GM18498 (cell line): ENCODE measurements around the gene EPM2AIP1.
A peak's percentile ranks its signal among the peaks of the same experiment; 100 is the strongest.
"Not testable (repeated sequence)": the region's sequence is repeated elsewhere in the genome, so short reads cannot be mapped to it uniquely, and the experiment has no call there.

Experiments used
- ATAC-seq: cut with Tn5 transposase; IDR thresholded peaks from one replicate; pipeline ENCODE4 v1.9.1; 2021; ENCODE audit warnings: mild to moderate bottlenecking, moderate library complexity; ENCODE audit not compliant: unreplicated experiment

EPM2AIP1 gene

DNA sequence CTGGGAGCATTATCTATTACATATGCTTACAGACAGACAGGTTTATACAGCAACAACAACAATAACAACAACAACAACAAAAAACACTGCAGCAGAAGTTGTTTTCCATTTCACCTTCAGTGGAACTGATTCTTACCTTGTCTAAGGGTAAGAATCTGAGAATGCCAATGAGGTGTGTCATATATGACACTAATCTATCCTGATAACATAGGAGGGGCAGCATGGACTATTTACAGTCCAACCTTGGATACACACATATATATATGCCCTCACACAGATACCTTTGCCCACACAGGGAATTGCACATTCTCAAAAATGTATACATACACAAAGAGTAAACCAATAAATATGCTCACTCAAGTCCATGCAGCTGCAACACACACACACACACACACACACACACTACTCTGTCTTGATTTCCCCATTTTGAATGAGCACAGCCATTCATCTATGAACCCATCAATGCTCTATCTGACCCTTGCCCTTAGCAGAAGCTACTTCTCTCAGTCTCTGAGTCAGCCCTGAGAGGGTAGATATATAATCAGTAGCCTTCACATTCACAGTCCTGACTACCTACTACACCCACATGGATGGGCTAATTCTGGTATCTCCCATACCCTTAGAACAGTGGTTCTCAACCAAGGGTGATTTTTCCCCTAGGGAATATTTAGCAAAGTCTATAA lies 38.3 kb downstream of the EPM2AIP1 start:
- no peak for ATAC-seq

DNA sequence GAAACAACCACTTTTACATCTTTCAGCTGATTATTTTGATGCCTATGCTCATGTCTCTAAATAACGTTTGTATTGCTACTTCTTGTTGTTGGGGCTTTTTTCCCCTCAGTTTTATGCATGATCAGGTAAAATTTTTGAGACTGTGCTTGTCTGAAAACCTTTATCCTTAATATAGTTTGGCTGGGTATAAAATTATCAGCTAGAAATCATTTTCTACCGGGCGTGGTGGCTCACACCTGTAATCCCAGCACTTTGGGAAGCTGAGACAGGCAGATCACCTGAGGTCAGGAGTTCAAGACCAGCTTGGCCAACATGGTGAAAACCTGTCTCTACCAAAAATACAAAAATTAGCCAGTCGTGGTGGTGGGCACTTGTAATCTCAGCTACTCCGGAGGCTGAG lies 45.1 kb downstream of the EPM2AIP1 start:
- ATAC-seq, result not testable (repeated sequence)

DNA sequence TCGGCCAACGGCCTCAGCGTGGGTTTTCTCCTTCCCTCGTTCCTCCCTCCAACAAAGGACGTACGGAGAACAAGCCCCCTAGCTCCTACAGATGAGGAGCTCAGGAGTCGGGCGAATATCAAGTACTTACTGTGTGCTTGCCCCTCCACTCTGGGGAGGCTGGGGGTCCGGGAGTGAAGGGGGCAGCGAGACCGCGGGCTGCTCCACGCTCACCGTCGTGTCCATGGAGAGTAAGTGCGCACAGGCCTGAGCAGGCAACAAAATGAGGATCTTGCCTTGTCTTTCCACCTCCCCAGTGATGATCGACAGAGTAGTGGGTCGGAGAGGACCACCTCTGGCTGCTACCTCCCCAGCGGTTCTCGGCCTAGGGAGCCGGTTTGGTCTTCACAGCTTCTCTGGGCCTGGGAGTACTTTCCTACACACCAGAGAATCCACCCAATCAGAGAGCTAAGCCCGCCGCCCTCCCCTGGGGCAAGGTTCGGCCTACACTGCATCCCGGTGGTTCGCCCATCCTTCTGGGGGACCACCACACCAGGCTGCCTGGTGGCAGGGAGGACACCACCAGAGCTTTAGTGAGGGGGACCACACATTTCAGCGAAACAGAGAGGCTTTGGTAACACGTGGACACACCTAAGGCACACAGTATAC lies 47.5 kb downstream of the EPM2AIP1 start:
- ATAC-seq, result no peak

DNA sequence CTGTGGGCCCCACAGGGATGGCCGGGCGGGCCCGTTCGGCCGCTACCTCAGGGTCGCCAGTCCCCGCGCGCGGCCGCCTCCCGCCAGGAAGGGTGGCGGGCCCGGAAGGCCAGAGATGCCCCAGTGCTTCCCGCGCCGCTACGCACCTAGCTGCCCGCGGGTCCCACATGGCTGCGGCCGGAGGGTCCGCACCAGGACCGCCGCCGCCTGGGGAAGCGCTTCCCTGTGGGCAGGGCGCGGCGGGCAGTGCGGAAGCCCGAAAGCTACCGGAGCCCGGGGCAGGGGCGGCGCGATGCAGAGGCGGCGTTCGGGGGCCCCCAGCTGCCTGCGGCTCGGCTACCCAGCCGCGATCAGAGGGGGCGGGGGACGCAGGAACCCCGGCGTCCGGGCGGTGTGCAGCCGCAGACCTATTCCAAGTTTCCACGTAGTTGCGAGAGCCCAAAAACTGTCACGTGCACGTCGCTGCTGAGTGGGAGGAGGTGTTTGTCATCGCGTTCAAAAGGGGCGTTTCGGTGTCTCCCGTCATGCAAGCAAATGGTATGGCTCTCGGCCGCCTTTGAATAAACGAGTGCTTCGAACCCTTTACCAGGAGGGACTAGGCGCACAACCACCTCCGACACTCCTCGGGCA lies 48.2 kb downstream of the EPM2AIP1 start, which contains the start of gene TRANK1:
Gene TRANK1 (minus strand): TSS at position 414 of the 630 bp plus-strand sequence. CDS start 245 bp downstream, at position 169.
- ATAC-seq, result peak; percentile 74

DNA sequence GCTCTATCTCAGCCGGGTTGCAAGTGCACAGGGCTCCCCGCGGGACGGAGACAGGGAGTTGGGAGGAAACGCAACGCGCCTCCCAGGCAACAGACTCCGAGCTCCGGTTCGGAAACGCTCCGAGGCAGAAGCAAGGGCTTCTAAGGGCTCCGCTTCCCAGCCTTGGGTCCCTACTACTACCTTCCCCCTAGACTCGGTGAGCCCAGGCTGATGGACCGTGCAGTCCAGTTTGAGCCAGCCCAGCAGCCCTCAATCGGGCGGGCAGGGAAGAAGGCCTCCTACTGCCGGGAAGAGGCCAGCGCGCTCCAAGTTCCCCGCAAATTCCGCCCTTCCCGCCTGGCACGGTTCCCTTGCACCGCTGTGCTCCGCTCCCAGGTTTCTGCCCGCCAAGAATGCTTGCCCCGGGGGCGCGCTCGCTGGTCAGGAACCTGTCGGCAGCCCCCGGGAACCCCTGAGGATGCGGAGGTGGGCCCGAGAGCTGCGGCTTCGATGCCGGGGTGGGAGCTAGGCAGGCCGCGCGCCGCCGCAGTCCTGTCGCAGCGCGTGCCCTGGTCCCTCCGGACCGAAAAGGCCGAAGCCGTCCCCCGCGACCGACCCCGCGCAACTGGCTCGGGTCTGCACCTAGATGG lies 48.8 kb downstream of the EPM2AIP1 start:
- peak; percentile 63 for ATAC-seq

DNA sequence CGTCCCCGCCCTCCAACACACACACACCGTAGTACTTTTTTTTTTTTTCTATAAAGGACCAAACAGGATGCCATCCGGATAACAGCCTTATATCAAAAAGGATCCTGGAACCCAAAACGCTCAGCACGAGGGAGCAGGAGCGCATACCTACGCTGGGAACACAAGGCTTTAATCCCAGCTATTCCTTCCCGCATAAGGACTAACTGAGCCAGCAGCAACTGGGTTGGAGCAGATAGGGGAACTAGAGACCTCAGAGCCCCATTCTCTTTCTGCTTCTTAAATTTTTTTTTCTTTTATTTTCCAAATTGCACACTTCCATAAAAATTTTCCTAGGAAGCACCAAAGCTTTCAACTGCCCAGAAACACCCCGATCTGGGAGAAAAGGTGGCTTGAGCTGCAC lies 49.3 kb downstream of the EPM2AIP1 start:
- ATAC-seq, result no peak

DNA sequence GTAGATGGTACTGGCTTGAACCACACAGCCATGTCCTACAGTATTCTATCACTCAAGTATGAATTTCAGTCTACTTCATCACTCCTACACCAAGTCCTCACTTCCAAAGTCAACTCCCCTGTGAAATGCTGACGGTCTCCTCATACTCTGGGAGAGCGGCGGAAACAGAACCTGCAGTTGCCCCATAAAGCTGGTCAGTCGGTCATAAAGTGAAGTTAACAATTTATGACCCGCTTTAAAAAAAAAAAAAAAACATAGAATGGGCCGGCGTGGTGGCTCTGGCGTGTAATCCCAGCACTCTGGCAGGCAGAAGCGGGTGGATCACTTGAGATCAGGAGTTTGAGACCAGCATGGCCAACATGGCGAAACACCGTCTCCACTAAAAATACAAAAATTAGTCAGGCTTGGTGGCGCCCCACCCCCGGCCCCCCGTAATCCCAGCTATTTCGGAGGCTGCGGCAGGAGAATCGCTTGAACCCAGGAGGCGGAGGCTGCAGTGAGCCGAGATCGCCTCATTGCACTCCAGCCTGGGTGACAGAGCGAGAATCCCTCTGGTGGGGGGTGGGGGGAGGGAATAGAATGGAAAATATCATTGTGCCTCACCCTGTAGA lies 50.2 kb downstream of the EPM2AIP1 start:
- no peak for ATAC-seq

DNA sequence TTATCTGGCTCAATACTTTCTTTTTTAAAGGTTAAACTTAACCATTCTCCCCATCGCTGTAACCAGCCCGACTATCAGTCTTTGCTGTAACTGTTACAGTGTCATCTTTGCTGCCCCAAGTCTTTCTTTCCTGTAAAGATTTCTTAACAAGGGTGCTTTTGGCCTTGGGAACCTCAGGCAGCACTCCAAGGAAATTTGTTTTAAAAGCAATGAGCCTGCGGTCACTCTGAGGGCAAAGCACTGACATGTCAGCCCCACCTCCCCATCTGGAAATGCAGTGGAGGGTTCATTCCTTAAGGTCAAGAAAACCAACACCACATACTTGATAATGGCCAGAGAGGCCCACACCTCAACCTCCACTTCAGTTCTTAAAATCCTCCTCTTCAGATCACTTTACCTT lies 51.3 kb downstream of the EPM2AIP1 start:
- ATAC-seq, result no peak

DNA sequence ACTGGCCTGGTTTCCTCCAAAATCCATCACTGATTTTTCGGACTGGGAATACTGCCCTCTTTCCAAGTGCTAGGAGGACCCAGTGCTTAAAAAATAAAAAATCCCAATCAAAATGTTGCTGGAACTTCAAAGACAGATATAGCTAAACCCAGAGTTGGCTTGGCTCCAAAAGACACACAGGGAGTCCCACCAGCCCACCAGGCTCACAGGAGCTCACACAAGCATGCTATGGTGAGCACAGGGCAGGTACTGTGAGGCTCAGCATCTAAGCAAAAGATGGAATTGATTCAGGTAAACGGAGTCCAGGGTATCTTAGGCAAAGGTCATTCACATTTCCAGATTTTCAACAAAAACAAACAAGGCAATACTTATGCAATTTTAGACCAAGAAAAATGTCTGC lies 51.8 kb downstream of the EPM2AIP1 start:
- ATAC-seq, result no peak

DNA sequence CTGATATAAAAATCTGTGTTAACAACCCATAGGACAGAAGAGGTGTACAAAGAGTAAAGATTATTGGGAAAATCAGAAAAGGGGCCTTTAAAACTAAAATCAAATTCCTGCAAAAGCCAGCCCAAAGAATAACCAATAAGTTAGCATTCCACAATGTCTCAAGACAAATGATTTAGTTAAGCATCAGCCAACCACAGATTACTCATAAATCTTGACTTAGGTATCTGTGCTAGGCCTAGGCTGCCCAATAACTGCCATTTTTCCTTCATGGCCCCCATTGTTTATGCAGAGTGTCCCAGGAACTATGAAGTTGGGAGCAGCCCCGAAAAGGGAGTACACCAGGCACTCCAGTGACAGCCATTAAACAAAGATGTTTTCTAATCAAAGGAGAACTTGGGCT lies 55.4 kb downstream of the EPM2AIP1 start:
- ATAC-seq, result no peak
